ENCODE data around the gene HOXB5. TPM values are rescaled to one million over a fixed set of nuclear protein-coding genes. Genes with fewer than 3 reads are reported as not detected.

Gene HOXB5
- total RNA-seq, 1 donor from 2014 or later, result 3.9 TPM

DNA sequence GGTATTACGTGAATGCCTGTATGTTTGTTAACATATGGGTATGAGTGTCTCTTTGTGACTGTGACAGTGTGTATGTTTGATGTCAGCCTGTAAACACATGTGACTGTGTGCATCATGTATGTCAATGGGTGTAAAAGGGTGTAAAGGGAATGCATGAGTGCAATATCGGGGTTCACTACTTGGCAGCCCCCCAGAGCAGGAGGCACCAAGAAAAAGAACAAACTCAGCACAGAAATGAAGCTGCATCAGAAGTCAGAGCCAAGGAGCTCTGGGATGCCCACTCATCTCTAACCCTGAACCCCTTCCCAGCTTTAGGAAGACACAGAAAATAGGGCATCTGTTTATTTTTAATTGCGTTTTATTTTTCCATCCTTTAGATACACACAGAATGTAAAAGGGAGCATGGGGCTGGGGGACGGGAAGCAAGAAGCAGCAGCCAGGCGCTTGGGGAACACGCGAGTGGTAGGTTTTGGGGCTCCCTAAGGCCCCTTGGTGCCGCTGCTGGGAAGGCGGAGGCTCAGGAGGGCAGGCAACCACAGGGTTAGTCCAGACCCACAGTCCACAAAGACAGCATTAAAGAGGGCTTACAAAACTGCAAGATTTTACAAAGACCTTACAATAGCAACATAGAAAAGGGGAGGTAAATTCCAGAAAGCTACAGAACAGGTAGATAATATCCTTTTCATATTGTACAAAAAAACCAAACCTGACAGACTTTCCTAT is 13.5 kb upstream of the HOXB5 start:
- no peaks in the 10 kb centered on the region for H3K9me3 ChIP-seq
- TF ChIP-seq, protein P1, sequence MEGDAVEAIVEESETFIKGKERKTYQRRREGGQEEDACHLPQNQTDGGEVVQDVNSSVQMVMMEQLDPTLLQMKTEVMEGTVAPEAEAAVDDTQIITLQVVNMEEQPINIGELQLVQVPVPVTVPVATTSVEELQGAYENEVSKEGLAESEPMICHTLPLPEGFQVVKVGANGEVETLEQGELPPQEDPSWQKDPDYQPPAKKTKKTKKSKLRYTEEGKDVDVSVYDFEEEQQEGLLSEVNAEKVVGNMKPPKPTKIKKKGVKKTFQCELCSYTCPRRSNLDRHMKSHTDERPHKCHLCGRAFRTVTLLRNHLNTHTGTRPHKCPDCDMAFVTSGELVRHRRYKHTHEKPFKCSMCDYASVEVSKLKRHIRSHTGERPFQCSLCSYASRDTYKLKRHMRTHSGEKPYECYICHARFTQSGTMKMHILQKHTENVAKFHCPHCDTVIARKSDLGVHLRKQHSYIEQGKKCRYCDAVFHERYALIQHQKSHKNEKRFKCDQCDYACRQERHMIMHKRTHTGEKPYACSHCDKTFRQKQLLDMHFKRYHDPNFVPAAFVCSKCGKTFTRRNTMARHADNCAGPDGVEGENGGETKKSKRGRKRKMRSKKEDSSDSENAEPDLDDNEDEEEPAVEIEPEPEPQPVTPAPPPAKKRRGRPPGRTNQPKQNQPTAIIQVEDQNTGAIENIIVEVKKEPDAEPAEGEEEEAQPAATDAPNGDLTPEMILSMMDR (IDR thresholded peaks at IDR 0.05), result no peak
- no peak for ATAC-seq
- intact Hi-C loops (cut with DNase I), result no loop called here
- H3K36me3 ChIP-seq, result no peaks in the 10 kb centered on the region
- no peak for DNase-seq
- H3K4me1 ChIP-seq, result peaks cover 31% of the 10 kb centered on the region
- H3K27me3 ChIP-seq (ENCODE audit: low read depth), result peaks cover 100% of the 10 kb centered on the region
- no peak overlapping the region for H3K4me3 ChIP-seq
- H3K27ac ChIP-seq, result no peak overlapping the region

DNA sequence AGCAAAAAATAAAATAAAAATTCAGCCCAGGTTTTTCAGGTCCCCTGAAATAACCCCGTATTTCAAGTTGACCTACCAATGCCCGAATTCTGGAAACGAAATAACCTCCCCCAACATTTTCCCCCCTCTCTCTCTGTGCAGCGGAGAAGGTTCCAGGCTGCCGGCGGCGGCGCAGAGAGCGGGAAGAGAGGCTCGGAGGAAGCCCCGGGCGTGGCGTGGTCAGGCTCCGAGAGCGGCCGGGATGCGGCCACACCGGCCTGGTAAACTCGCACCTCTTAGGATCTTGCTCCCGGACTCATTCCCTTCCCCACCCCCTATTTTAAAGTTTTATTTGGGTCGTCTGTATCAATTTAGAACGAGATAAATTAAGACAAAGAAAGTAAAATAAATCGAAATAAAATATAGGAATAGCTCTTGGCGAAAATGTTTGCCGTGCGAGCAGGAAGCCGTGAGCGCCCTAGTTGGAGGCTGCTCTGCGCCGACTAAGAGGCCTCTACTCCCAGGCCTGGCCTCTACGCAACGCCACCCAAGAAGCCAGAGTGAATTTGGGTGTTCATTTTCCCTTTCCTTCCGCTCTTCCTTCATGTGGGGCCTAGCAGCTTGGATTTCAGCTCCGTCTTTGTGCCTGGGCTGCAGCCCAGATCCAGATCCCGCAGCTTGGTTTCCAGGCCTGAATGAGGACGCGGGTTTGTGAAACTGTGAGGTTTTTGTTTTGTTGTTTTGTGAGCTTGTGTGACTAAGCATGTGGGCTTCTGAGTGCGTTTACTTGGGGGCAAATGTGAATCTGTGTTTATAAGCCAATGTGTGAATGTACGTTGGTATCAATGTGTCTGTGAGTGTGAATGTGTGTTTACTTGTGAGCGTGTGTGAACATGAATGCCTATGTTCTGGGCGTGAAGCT is 12.7 kb upstream of the HOXB5 start:
- Histone ChIP-seq H3K9me3 (no peaks in the 10 kb centered on the region), H3K27ac (no peak overlapping the region), H3K4me1 (peaks cover 24% of the 10 kb centered on the region), H3K4me3 (no peak overlapping the region), H3K27me3 (ENCODE audit: low read depth) (peaks cover 100% of the 10 kb centered on the region), H3K36me3 (no peaks in the 10 kb centered on the region)
- no peak for DNase-seq
- TF ChIP-seq, protein P1 (IDR thresholded peaks at IDR 0.05), result no peak
- no peak for ATAC-seq
- intact Hi-C loops (cut with DNase I), result no loop called here

DNA sequence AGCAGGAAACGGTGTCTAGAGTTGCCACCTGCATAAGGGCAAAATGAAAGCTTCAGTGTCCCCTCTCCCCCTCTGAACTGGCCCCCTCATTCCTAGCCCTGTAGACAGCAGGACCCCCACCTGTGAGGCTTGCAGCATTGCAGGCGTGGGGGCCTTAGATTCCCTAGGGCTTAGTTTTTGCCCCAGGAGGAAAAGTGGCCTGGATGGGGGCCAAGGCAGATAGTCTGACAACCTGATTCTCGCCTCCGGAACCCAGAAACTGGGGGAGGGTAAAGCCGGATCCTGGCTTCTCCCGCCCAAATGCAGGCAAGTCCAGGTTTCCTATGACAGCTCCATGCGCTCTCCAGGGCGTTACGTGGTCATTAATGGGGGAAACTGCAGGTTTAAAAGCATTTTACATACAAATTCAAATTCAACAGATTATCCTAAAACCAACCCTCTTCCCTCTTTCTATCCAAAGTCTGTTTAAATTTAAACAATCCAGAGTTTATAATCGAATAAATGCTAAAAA is 11.9 kb upstream of the HOXB5 start:
- Histone ChIP-seq H3K27ac (no peak overlapping the region), H3K4me3 (no peak overlapping the region)
- intact Hi-C loops (cut with DNase I), result no loop called here

DNA sequence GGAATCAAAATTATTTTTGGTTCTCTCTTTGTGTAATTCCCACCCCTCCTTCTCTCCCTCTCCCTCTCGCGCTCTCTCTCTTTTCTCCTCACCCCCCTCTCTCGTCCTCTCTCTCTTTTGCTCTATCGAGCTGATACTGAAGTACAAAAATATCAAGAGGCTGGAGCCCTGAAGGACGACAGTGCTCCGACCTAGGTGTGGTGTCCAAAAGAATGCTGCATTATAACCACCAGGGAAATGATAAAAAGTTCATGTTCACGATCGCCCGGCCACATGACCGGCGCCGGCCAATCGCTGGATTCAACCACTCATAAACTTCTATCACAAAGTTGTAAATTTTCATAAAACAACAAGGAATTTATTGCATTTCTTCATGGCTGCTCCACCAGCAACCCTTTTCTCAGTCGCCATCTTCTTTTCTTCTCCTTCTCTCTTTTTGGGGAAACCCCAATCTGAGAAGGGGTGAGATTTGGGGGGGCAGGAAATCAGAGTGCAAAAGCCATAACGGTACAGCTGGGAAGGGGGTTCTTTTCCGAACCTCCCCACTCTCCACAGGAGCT is 11.3 kb upstream of the HOXB5 start, which contains the start of gene HOXB6:
HOXB6 (minus strand) TSS at position 217 of the 560 bp plus-strand sequence. CDS start 6,836 bp downstream, outside the sequence.
- peaks cover 10% of the 10 kb centered on the region for H3K4me1 ChIP-seq
- ATAC-seq (no peak), DNase-seq (no peak)
- H3K9me3 ChIP-seq, result no peaks in the 10 kb centered on the region
- H3K4me3 ChIP-seq, result peak within 1 kb of the TSS; percentile 31
- intact Hi-C loops (cut with DNase I), result no loop called here
- peaks cover 98% of the 10 kb centered on the region for H3K27me3 ChIP-seq (ENCODE audit: low read depth)
- no peak within 1 kb of the TSS for H3K27ac ChIP-seq
- TF ChIP-seq, protein P1 (IDR thresholded peaks at IDR 0.05), result no peak
- no peaks in the 10 kb centered on the region for H3K36me3 ChIP-seq

More for the DNA sequence above, 11.9 kb upstream of the HOXB5 start:
- peaks cover 98% of the 10 kb centered on the region for H3K27me3 ChIP-seq (ENCODE audit: low read depth)
- peaks cover 16% of the 10 kb centered on the region for H3K4me1 ChIP-seq
- no peaks in the 10 kb centered on the region for H3K9me3 ChIP-seq
- ATAC-seq, result no peak
- no peak for DNase-seq
- no peaks in the 10 kb centered on the region for H3K36me3 ChIP-seq
- TF ChIP-seq, protein P1 (IDR thresholded peaks at IDR 0.05), result no peak
